HepG2 (cell line): ENCODE data around the gene PSKH1. TPM values are rescaled to one million over a fixed set of nuclear protein-coding genes. Genes with fewer than 3 reads are reported as not detected.

Source experiments
- ATF1 ChIP-seq: IDR thresholded peaks from 2 replicates; pipeline ENCODE4 v1.6.1; 2016; ENCODE audit warnings: mild to moderate bottlenecking, control low read depth
- CBFB ChIP-seq: sonication (generic); formaldehyde crosslinking; IDR thresholded peaks from 2 replicates; pipeline ENCODE4 v1.4.0; 2020; ENCODE audit warnings: missing genetic modification reagents
- CENPBD1 ChIP-seq: sonication (generic); formaldehyde crosslinking; IDR thresholded peaks from 2 replicates; pipeline ENCODE4 v1.8.0; 2022; ENCODE audit warnings: missing genetic modification reagents, low read depth, mild to moderate bottlenecking, borderline replicate concordance
- CENPT ChIP-seq: sonication (generic); formaldehyde crosslinking; IDR thresholded peaks from 2 replicates; pipeline ENCODE4 v1.8.0; 2022; ENCODE audit warnings: low read depth, mild to moderate bottlenecking, moderate library complexity, missing genetic modification reagents
- EED ChIP-seq: sonication (generic); formaldehyde crosslinking; IDR thresholded peaks from 2 replicates; pipeline ENCODE4 v1.5.0; 2020; ENCODE audit warnings: mild to moderate bottlenecking, missing genetic modification reagents
- GMEB2 ChIP-seq: IDR thresholded peaks from 2 replicates; pipeline ENCODE4 v1.6.1; 2016; ENCODE audit warnings: missing biosample characterization, missing genetic modification reagents, low read depth
- GZF1 ChIP-seq: sonication (generic); formaldehyde crosslinking; IDR thresholded peaks from 2 replicates; pipeline ENCODE4 v1.5.1; 2020; ENCODE audit warnings: mild to moderate bottlenecking, missing genetic modification reagents
- IKZF4 ChIP-seq: sonication (generic); formaldehyde crosslinking; IDR thresholded peaks from 2 replicates; pipeline ENCODE4 v1.5.1; 2020; ENCODE audit warnings: borderline replicate concordance, mild to moderate bottlenecking, low read depth, missing genetic modification reagents; ENCODE audit errors: not compliant biosample characterization
- ISX ChIP-seq: sonication (generic); formaldehyde crosslinking; conservative IDR thresholded peaks from 2 replicates; pipeline ENCODE4 v1.5.0; 2020; ENCODE audit warnings: missing genetic modification reagents
- MEIS2 ChIP-seq: sonication (generic); formaldehyde crosslinking; IDR thresholded peaks from 2 replicates; pipeline ENCODE4 v1.9.0; 2021; ENCODE audit warnings: mild to moderate bottlenecking, missing genetic modification reagents
- MXD4 ChIP-seq: IDR thresholded peaks from 2 replicates; pipeline ENCODE4 v1.6.1; 2016; ENCODE audit warnings: mild to moderate bottlenecking, missing biosample characterization, missing genetic modification reagents
- MYPOP ChIP-seq: sonication (generic); formaldehyde crosslinking; IDR thresholded peaks from 2 replicates; pipeline ENCODE4 v1.8.1; 2023; ENCODE audit warnings: mild to moderate bottlenecking, moderate library complexity, missing genetic modification reagents
- NFE2 ChIP-seq: sonication (generic); formaldehyde crosslinking; IDR thresholded peaks from 2 replicates; pipeline ENCODE4 v1.4.0; 2020; ENCODE audit warnings: missing genetic modification reagents
- NFE2L2 ChIP-seq: fragments of 150-350 bp; IDR thresholded peaks from 2 replicates; pipeline ENCODE4 v1.6.1; 2014; ENCODE audit warnings: low read length
- ONECUT2 ChIP-seq: sonication (generic); formaldehyde crosslinking; IDR thresholded peaks from 2 replicates; pipeline ENCODE4 v1.4.0; 2020; ENCODE audit warnings: missing genetic modification reagents
- PLRG1 ChIP-seq: fragments of 450-650 bp; conservative IDR thresholded peaks from 2 replicates; pipeline ENCODE4 v1.6.1; 2016
- RFX5 ChIP-seq: IDR thresholded peaks from 2 replicates; pipeline ENCODE4 v1.6.1; 2011; ENCODE audit warnings: low read depth, low read length, improper control_type of control experiment
- SSRP1 ChIP-seq: IDR thresholded peaks from 2 replicates; pipeline ENCODE4 v1.6.1; 2016; ENCODE audit warnings: control low read depth
- XRCC5 ChIP-seq: fragments of 200-400 bp; formaldehyde crosslinking; optimal IDR thresholded peaks from 2 replicates; pipeline ENCODE3; 2017; ENCODE audit warnings: mild to moderate bottlenecking, low read length
- ZBTB2 ChIP-seq: sonication (generic); formaldehyde crosslinking; IDR thresholded peaks from 2 replicates; pipeline ENCODE4 v1.8.0; 2022; ENCODE audit warnings: low read depth, missing genetic modification reagents
- ZBTB25 ChIP-seq: IDR thresholded peaks from 2 replicates; pipeline ENCODE4 v1.6.1; 2018; ENCODE audit warnings: missing genetic modification reagents
- ZC3H4 ChIP-seq: sonication (generic); formaldehyde crosslinking; IDR thresholded peaks from 2 replicates; pipeline ENCODE4 v1.4.0; 2020; ENCODE audit warnings: missing genetic modification reagents, borderline replicate concordance
- ZNF180 ChIP-seq: sonication (generic); formaldehyde crosslinking; IDR thresholded peaks from 2 replicates; pipeline ENCODE4 v1.4.0; 2020; ENCODE audit warnings: low read depth, missing genetic modification reagents, borderline replicate concordance
- ZNF251 ChIP-seq: sonication (generic); formaldehyde crosslinking; IDR thresholded peaks from 2 replicates; pipeline ENCODE4 v1.9.0; 2021; ENCODE audit warnings: mild to moderate bottlenecking, missing genetic modification reagents
- ZNF317 ChIP-seq: sonication (generic); formaldehyde crosslinking; IDR thresholded peaks from 2 replicates; pipeline ENCODE4 v1.5.0; 2020; ENCODE audit warnings: mild to moderate bottlenecking, missing genetic modification reagents
- ZNF629 ChIP-seq: sonication (generic); formaldehyde crosslinking; conservative IDR thresholded peaks from 2 replicates; pipeline ENCODE4 v1.5.0; 2020; ENCODE audit warnings: missing genetic modification reagents
- ZNF878 ChIP-seq: sonication (generic); formaldehyde crosslinking; IDR thresholded peaks from 2 replicates; pipeline ENCODE4 v1.8.1; 2023; ENCODE audit warnings: mild to moderate bottlenecking, missing genetic modification reagents, moderate library complexity
- polyA plus RNA-seq, 8 experiments: library from polyadenylated mRNA; depleted of rRNA in 3 of 8; stranded (reverse) in 7 of 8; unstranded in 1 of 8; fragments of >200 nt; fragmentation: Illumina TruSeq in 4 of 8; extraction: Trizol in 4 of 8; gene quantifications; 2 replicates each; pipeline versions ENCODE4 v1.2.1 to v1.2.3, GENCODE V29; 2011 to 2016; ENCODE audit warnings: low read depth in 4 of 8, missing spikeins in 1 of 8, mixed read lengths in 1 of 8; ENCODE audit not compliant: insufficient read depth in 1 of 8
- total RNA-seq, 5 experiments: library from RNA; depleted of rRNA; stranded (reverse); fragments of >200 nt; fragmentation: Illumina TruSeq; extraction: Trizol; gene quantifications; 2 replicates each; pipeline ENCODE4 v1.2.3, GENCODE V29; 2016; ENCODE audit warnings: low read depth in 1 of 5

The PSKH1 gene
- total and polyA plus RNA-seq, 2 of the 13 experiments (the other 11 are each of a cell fraction or from before 2014, with no cell fraction given): 8.4 to 19.1 TPM

- TF ChIP-seq ZBTB25 (CRISPR knock-in tag) (no peak), XRCC5 (peak; percentile 90), NFE2 (no peak), NFE2L2 (no peak), ZC3H4 (CRISPR knock-in tag) (no peak), SSRP1 (CRISPR knock-in tag) (no peak), ISX (CRISPR knock-in tag) (no peak), MYPOP (CRISPR knock-in tag) (no peak), PLRG1 (no peak), ZNF317 (CRISPR knock-in tag) (peak; percentile 30; the same call in 1 of the 2 replicates), IKZF4 (CRISPR knock-in tag) (no peak), ZBTB2 (CRISPR knock-in tag) (no peak), EED (CRISPR knock-in tag) (0 out of 2 replicates have a peak, but pooled peaks have one; percentile 24), ATF1 (no peak), GZF1 (CRISPR knock-in tag) (no peak), ZNF629 (no peak), CBFB (CRISPR knock-in tag) (no peak), MEIS2 (CRISPR knock-in tag) (no peak), ONECUT2 (CRISPR knock-in tag) (no peak), ZNF878 (CRISPR knock-in tag) (no peak), CENPT (CRISPR knock-in tag) (no peak), ZNF180 (CRISPR knock-in tag) (no peak), CENPBD1 (no peak), MXD4 (no peak), RFX5 (no peak), GMEB2 (CRISPR knock-in tag) (no peak), ZNF251 (no peak)
Observed at GRCh38 chr16:67942200-67942509, 49.1 kb downstream of the PSKH1 start (continued).
